ENCODE measurements around the gene MAMDC4.

MAMDC4 gene

GRCh38 chr9:136840877-136841645 lies 11.1 kb upstream of the MAMDC4 start:
- no peak for TF ChIP-seq CTCF (IDR thresholded peaks at IDR 0.05)

- peak; percentile 46 for TF ChIP-seq CTCF (IDR thresholded peaks at IDR 0.05)
Observed at GRCh38 chr9:136842380-136842948, 9.7 kb upstream of the MAMDC4 start, which contains the start of gene AJM1. Gene AJM1 (plus strand): TSS chr9:136842478. CDS start chr9:136844415, 1,937 bp downstream.

GRCh38 chr9:136843801-136844740 lies 8.1 kb upstream of the MAMDC4 start:
- TF ChIP-seq CTCF (IDR thresholded peaks at IDR 0.05) = peak; percentile 61

GRCh38 chr9:136844761-136845464 lies 7.2 kb upstream of the MAMDC4 start:
- no peak for TF ChIP-seq CTCF (IDR thresholded peaks at IDR 0.05)

- no peak for TF ChIP-seq CTCF (IDR thresholded peaks at IDR 0.05)
Observed at GRCh38 chr9:136845465-136846260, 6.5 kb upstream of the MAMDC4 start.

- no peak for TF ChIP-seq CTCF (IDR thresholded peaks at IDR 0.05)
Observed at GRCh38 chr9:136846376-136847087, 5.6 kb upstream of the MAMDC4 start.
